Measurements from ENCODE around the gene AKAP6.

The AKAP6 gene

GRCh38 chr14:32593290-32593942 is 264.3 kb downstream of the AKAP6 start:
- peak; percentile 62 for DNase-seq

GRCh38 chr14:32594766-32595165 is 265.7 kb downstream of the AKAP6 start:
- no peak for DNase-seq

GRCh38 chr14:32595497-32595896 is 266.4 kb downstream of the AKAP6 start:
- DNase-seq, result no peak

DNA sequence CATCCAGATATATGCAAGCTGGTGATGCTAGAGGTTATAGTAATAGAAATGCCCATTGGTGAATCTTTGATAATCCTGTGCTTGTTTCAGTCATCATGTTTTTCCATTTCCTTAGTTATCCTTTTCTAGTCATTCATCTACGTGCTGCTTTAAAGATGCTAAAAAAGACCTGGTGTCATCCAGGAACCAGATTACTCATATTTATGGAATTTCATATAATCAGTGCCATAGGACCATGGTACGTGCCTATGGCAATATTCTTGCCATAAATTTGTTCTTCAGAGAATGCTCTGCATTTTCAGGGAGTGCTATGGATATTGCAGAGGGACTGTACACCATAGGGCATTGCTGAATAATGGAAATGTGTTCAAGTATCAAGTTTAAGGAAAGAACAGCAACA is 267.3 kb downstream of the AKAP6 start:
- no peak for DNase-seq

- no peak for DNase-seq
Observed at GRCh38 chr14:32597771-32598170, 268.7 kb downstream of the AKAP6 start.

DNA sequence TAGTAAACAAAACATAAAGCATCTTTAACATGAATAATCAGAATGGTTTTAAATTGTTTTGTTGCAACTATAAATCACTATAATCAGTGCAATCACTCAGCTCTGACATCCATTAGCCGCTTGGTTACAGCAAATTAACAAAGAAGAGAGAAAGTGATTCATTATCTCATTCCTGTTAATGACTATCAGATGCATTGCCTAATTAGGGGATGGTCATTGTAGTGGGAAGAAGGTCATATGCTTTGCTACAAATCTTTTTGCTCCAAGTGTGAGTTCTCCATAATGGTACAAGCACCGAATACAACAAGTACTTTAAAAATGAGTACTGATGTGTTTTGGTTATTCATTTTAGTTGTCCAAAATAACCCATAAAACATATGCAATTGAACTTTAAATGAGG is 272.0 kb downstream of the AKAP6 start:
- no peak for DNase-seq

- no peak for DNase-seq
Observed at GRCh38 chr14:32601906-32602305, 272.8 kb downstream of the AKAP6 start.

DNA sequence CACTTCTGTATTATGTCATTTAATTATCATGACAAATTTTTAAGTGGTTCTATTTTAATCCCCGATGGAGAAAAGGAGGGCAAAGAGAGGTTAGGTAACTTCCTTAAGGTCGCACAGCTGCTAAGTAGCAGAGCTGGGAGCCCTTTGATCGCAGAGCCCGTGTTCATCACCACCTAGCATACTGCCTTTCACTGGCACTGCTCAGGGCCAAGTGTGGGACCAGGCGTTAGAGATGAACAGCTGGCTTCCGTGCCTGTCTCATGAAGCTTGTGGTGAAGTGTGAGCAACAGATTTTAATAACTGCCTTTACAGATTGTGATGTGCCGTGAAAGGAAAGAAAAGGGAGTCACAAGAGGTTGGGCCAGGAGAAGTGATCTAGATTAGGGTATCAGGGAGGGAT is 273.6 kb downstream of the AKAP6 start:
- no peak for DNase-seq

DNA sequence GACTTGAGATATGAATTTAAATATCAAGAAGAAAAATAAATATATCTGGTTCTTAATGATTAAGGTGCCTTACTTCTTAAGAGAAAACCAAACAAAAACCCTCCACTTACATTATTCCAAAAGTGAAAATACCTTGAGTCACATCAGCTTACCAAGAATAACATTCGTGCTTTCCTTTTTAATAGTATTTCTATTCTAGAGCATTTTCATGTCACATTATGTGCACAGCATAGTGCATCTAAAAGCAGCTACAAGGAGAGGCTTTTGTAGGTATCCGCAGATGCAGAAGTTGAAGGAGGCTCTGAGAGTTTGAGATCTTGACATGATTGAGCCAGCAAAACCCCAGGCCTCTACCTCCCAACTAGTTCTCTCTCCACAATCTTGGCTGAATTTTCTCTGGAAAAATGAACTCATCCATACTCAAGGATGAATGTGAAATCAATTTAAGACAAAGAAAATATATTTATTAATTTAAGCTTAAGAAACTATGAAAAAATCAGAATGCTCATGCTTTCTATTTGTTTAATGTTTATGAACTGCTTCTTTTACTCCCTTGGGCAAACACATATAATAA is 275.0 kb downstream of the AKAP6 start:
- no peak for DNase-seq

- DNase-seq, result peak; percentile 13
Observed at GRCh38 chr14:32606301-32606700, 277.2 kb downstream of the AKAP6 start.

DNA sequence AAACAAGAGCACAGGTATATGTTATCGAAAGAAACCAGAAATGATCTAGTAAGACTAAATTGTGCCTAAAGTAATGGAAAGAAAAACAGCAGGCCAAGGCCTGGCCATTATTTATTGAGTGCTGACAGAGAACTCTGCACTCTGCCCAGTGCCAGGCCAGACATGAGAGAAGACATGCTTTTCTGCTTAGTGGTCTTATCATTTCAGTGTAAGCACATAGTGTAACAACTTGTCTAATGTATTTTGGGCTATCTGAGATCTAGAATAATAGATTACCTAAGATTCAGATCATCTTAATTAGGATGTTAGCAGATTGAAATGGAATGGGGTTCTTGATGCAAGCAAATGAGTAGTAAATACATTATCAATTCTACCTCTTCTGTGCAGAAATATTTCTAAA is 278.3 kb downstream of the AKAP6 start:
- DNase-seq, result no peak

DNA sequence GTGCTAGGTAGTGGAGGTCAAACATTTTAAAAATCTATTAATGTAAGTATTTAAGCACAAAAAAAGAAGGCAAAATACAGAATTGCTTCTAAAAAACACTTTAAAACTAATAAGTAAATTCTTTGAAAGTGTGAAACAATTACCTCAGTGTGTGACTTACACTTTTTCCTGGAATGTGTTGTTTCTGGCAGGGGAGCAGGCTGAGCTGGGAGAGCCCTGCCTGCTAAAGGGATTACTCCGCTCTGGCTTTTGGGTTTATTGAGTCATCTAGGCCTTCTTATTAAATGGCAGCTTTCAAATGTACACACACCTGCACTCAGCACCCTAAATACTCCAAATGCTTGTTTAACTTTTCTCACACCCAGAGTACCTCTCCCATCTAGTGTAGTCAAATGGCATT is 279.8 kb downstream of the AKAP6 start:
- no peak for DNase-seq

- DNase-seq, result no peak
Observed at GRCh38 chr14:32609388-32609787, 280.3 kb downstream of the AKAP6 start.

DNA sequence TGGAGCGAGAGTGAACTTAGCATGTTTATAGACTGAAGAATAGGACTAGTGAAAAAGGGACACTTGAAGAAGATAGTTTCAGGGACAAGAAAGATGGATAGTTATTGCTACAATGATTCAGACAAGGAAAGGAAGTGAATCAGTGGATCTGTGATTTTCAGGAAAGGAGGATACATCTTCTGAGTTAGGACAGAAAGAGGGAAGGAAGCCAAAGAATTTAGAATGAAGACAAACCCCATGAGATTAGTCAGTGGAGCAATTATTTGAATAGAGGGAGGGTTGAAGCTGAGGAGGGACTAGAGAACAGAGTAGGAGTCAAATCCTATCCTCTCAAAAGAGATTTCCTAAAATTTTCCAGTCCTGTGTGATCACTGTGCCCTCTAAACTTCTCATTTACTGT is 282.7 kb downstream of the AKAP6 start:
- no peak for DNase-seq

DNA sequence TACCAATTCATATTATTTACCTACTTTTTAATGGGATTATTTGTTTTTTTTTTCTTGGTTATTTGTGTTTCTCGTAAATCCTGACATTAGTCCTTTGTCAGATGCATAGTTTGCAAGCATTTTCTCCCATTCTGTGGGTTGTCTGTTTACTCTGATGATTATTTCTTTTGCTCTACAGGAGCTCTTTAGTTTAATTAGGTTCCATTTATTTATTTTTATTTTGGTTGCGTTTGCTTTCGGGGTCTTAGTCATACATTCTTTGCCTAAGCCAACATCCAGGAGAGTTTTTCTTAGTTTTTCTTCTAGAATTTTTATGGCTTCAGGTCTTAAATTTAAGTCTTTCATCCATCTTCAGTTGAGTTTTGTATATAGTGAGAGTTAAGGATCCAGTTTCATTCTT is 289.9 kb downstream of the AKAP6 start:
- no peak for DNase-seq

GRCh38 chr14:32620303-32620702 is 291.2 kb downstream of the AKAP6 start:
- DNase-seq, result no peak

DNA sequence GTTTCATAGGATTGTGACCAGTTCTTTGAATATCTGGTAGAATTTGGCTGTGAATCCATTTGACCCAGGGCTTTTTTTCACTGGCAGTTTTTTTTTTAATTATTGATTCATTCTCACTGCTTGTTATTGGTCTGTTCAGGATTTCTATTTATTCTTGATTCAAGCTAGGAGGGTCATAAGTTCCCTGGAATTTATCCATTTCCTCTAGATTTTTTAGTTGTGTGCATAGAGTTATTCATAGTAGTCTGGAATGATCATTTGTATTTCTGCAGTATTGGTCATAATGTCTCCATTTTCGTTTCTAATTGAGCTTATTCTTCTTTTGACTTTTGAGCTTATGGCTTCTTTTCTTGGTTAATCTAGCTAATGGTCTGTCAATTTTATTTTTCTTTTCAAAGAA is 291.6 kb downstream of the AKAP6 start:
- no peak for DNase-seq

DNA sequence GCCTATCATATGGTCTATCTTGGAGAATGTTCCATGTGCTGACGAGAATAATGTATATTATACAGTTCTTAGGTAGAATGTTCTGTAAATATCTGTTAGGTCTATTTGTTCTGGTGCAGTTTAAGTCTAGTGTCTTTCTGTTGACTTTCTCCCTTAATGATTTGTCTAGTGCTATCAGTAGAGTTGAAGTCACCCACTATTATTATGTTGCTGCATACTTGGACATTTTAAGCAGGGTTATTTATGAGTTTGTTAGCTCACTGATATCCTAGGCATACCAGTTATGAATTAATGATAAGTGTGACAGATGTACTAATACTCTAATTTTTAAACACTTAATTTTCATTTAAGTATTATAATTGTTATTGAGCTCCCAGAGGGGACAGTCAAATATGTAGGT is 292.5 kb downstream of the AKAP6 start:
- no peak for DNase-seq

DNA sequence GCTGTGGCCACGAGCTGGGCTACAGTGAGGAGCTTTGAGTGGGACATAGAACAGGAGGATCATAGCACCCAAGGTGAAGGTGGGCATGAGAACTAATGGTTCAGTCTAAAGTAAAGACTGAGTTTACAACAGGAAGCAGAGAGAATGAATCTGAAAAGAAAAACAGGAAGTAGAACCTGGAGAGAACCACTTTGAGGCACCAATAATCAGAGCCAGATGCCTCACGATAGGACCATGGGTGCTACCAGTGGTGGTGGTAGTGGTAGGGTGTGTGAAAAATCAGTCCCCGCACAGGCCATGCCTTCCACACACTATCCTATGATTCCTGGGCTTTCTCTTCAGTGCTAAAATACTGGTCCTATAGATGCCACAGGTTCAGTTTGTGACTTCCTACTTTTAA is 293.6 kb downstream of the AKAP6 start:
- no peak for DNase-seq

- DNase-seq, result no peak
Observed at GRCh38 chr14:32623300-32624093, 294.4 kb downstream of the AKAP6 start.

GRCh38 chr14:32625211-32625610 is 296.1 kb downstream of the AKAP6 start:
- DNase-seq, result no peak

DNA sequence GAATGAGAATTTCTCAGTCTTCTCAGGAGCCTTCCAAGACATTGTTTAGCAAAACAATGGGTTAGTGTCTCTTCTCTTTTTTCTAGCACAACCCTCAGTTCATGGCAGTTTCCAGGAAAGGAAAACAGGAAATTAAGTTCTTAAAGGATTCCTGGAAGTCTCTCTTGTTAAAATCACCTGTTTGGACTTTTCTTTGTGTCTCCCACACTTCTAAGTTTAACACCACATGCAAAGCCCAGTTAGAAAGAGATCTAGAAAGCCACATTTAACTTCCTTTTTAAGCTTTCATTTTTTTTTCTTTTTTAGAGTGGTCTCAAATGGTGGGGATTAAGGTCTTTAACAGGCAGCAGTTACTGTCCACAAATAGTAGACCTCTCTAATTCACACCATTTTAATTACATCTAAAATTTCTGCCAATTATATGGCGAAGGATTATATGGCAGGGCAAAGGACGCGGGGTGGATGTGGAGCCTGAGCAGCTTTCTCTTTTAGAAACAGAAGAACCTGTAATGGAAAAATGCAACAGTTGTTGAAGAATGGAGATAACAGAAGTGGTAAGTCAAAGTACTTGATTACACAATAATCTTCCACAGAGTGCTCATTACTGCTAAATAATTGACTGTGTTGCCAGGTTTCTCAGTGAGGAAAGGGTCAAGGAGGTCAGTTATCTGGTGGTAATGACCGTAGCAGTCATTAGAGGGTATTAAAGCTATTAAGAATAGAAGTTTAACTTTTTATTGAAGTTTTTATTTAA is 298.6 kb downstream of the AKAP6 start:
- no peak for DNase-seq

GRCh38 chr14:32629236-32629635 is 300.1 kb downstream of the AKAP6 start:
- DNase-seq, result no peak

- no peak for DNase-seq
Observed at GRCh38 chr14:32630701-32631100, 301.6 kb downstream of the AKAP6 start.
